ENCODE data around the gene LHX3. TPM values are rescaled to one million over a fixed set of nuclear protein-coding genes. Genes with fewer than 3 reads are reported as not detected.

LHX3 gene
- total RNA-seq, 1 experiment from 2014 or later: not detected

- Histone ChIP-seq H3K9ac (ENCODE audit: extremely low read depth, insufficient read length, low read length) (no peak overlapping the region), H3K4me1 (ENCODE audit: insufficient read depth, low read length) (peaks cover 9% of the 10 kb centered on the region), H4K20me1 (ENCODE audit: control insufficient read depth, insufficient read depth, insufficient read length) (peaks cover 10% of the 10 kb centered on the region), H3T11ph (ENCODE audit: low read length) (no peak overlapping the region), H4K91ac (ENCODE audit: insufficient read length, low read depth, low read length) (no peak overlapping the region), H2BK20ac (ENCODE audit: low read depth, low read length, poor library complexity, severe bottlenecking) (no peak overlapping the region), H3K9me3 (ENCODE audit: control insufficient read depth, low read depth, low read length) (no peaks in the 10 kb centered on the region), H3K79me2 (ENCODE audit: insufficient read depth, low read length) (peaks cover 30% of the 10 kb centered on the region; the same call in 1 of the 2 replicates), H3K27me3 (ENCODE audit: insufficient read depth, low read length) (no peaks in the 10 kb centered on the region), H4K5ac (ENCODE audit: insufficient read length, low read depth, low read length) (no peak overlapping the region), H2BK15ac (ENCODE audit: low read depth, low read length) (no peak overlapping the region), H3K4me2 (ENCODE audit: insufficient read depth, insufficient read length, low read length) (no peak overlapping the region), H2AFZ (ENCODE audit: low read length) (no peak overlapping the region), H3K27ac (ENCODE audit: insufficient read length, low read depth, low read length) (no peak overlapping the region), H2AK5ac (ENCODE audit: insufficient read length, low read length) (no peak overlapping the region), H2BK5ac (ENCODE audit: insufficient read length, low read length) (no peak overlapping the region), H3K18ac (ENCODE audit: insufficient read length, low read depth, low read length) (no peak overlapping the region), H3K79me1 (ENCODE audit: insufficient read depth, low read depth, low read length, poor library complexity, severe bottlenecking) (peaks cover 13% of the 10 kb centered on the region), H2BK12ac (ENCODE audit: insufficient read length, low read depth, low read length) (no peak overlapping the region), H2BK120ac (ENCODE audit: low read depth, low read length, poor library complexity, severe bottlenecking) (no peak overlapping the region), H3K56ac (ENCODE audit: insufficient read length, low read depth, low read length) (no peak overlapping the region), H3K14ac (ENCODE audit: insufficient read depth, low read length) (no peak overlapping the region), H3K23ac (ENCODE audit: insufficient read length, low read depth, low read length) (no peak overlapping the region), H3K23me2 (ENCODE audit: insufficient read length, low read depth, low read length, poor library complexity, severe bottlenecking) (peaks cover 5% of the 10 kb centered on the region), H4K8ac (replicated peaks; ENCODE audit: insufficient read length, low read depth, low read length) (no peak overlapping the region), H3K4ac (ENCODE audit: low read depth, low read length) (no peak overlapping the region)
- H3K36me3 Mint-ChIP-seq (ENCODE audit: insufficient read depth in 1 of 3, low read depth in 3 of 3): peaks cover 0 to 7% (median 5%) of the 10 kb centered on the region in 3 experiments; a peak in 3 of 7 replicates
- peaks cover 32 to 38% of the 10 kb centered on the region in 2 experiments for H3K4me1 Mint-ChIP-seq
- TF ChIP-seq, protein P1, sequence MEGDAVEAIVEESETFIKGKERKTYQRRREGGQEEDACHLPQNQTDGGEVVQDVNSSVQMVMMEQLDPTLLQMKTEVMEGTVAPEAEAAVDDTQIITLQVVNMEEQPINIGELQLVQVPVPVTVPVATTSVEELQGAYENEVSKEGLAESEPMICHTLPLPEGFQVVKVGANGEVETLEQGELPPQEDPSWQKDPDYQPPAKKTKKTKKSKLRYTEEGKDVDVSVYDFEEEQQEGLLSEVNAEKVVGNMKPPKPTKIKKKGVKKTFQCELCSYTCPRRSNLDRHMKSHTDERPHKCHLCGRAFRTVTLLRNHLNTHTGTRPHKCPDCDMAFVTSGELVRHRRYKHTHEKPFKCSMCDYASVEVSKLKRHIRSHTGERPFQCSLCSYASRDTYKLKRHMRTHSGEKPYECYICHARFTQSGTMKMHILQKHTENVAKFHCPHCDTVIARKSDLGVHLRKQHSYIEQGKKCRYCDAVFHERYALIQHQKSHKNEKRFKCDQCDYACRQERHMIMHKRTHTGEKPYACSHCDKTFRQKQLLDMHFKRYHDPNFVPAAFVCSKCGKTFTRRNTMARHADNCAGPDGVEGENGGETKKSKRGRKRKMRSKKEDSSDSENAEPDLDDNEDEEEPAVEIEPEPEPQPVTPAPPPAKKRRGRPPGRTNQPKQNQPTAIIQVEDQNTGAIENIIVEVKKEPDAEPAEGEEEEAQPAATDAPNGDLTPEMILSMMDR (conservative IDR thresholded peaks at IDR 0.05): no peak
- DNase-seq: no peak
- no peaks in the 10 kb centered on the region for H3K9me3 Mint-ChIP-seq
- H3K27ac Mint-ChIP-seq: no peak overlapping the region
- no CpG with 5 or more reads among the region's 13 CpGs for WGBS (ENCODE audit: extremely low coverage, insufficient read length, low lambda C conversion rate)
- no peak overlapping the region for H3K4me3 Mint-ChIP-seq
- H3K27me3 Mint-ChIP-seq (ENCODE audit: low read depth): peaks cover 7% of the 10 kb centered on the region
Observed at GRCh38 chr9:136241542-136241941, 36.6 kb upstream of the LHX3 start.

All from H9 (cell line).